HTR-8/SVneo (cell line): ENCODE data around the gene ETV5.
"Not testable (repeated sequence)": the region's sequence is repeated elsewhere in the genome, so short reads cannot be mapped to it uniquely, and the experiment has no call there.

Experiments
- DNase-seq: peaks from one replicate; pipeline ENCODE4 v3.0.0; 2011; ENCODE audit warnings: low spot score, mixed read lengths; ENCODE audit not compliant: insufficient read length
- FAIRE-seq: peaks from 2 replicates; lab custom pipeline; 2011; peaks lifted over from hg19 to GRCh38; lab: Jason Lieb, UNC

Gene ETV5

DNA sequence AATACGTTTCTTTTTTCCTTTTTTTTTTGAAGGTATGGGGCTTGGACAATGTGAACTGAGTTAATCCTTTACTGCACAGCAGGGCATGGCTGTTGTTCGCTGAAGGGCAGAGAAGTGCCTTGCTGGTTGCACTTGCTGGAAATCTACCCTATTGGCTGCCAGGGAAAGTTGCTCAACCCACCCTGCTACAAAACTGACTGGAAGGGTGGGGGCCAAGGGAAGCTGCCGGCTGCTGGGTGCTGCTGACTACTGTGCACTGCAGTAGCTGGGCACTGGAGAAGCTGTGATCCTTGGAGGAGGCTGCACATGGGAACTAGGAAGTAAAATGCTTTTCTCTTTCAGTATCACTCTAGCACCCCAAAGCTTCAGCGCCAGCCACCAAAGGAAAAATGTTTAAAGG, 70.5 kb downstream of the ETV5 start:
- FAIRE-seq: no peak

GRCh38 chr3:186035277-186035676, 73.6 kb downstream of the ETV5 start:
- FAIRE-seq: no peak
- DNase-seq: no peak

More for the DNA sequence above, 70.5 kb downstream of the ETV5 start:
- DNase-seq: no peak

GRCh38 chr3:186032321-186032720, 76.6 kb downstream of the ETV5 start:
- no peak for FAIRE-seq
- no peak for DNase-seq

DNA sequence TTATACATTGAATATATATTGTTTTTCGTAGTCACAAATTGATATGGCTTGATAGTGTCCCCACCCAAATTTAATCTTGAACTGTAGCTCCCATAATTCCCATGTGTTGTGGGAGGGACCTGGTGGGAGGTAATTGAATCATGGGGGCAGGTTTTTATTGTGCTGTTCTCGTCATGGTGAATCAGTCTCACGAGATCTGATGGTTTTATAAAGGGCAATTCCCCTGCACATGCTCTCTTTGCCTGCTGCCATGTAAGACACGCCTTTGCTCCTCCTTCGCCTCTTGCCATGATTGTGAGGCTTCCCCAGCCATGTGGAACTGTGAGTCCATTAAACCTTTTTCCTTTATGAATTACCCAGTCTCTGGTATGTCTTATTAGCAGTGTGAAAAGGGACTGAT, 82.9 kb downstream of the ETV5 start:
- not testable (repeated sequence) for DNase-seq, FAIRE-seq

DNA sequence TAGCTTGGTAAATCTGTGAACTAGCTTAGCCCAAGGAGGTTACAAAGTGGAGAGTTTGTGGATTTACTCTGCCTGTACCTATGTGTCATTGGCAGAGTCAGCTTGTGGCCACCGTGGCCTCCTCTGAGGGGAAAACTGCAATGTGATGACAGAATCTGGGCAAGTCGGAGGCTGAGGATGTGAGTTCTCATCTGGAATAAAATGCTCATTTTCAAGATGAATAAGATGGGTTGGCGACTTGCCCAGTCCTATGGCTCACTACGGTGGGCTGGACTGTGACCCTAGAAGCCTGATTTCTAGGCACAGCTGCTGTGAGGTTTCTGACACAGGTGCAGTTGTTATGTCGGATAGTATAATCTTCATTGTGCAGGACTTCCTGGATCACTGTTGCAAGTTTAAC, 83.7 kb downstream of the ETV5 start:
- FAIRE-seq (no peak), DNase-seq (no peak)

- DNase-seq (no peak), FAIRE-seq (no peak)
Measured at GRCh38 chr3:186024210-186024609, 84.7 kb downstream of the ETV5 start.

GRCh38 chr3:186022931-186023330, 86.0 kb downstream of the ETV5 start:
- no peak for FAIRE-seq
- DNase-seq: no peak

GRCh38 chr3:186021673-186022362, 87.1 kb downstream of the ETV5 start:
- peak; percentile 55 for FAIRE-seq
- peak; percentile 74 for DNase-seq

DNA sequence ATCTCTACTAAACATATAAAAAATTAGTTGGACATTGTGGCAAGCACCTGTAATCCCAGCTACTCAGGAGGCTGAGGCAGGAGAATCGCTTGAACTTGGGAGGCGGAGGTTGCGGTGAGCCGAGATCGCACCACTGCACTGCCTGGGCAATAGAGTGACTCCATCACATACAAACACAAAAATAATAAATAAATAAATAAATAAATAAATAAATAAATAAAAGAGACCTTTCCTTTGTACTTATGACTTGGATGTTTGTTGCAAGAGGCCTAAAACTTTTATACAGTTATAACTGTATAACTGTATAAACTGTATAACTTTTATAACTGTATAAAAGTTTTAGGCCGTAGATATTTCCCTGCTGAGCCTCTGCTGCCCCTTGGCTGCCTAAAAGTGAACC, 87.6 kb downstream of the ETV5 start:
- not testable (repeated sequence) for FAIRE-seq, DNase-seq

GRCh38 chr3:186019288-186019687, 89.6 kb downstream of the ETV5 start:
- DNase-seq, FAIRE-seq: not testable (repeated sequence)

DNA sequence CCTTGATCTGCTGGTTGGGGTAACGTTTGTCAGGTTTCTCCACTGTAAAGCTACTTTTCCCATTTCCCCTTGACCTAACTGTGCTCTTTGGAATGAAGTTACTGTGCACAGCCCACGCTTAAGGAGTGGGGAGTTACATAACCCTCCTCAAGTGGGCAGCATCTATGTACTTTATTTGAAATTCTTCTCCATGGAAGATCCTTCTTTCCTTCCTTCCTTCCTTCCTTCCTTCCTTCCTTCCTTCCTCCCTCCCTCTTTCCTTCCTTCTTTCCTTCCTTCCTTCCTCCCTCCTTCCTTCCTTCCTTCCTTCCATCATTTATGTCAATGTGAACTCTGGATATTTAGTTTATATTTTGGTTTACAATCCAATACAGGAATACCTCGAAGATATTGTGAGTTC, 94.0 kb downstream of the ETV5 start:
- no peak for DNase-seq
- no peak for FAIRE-seq

DNA sequence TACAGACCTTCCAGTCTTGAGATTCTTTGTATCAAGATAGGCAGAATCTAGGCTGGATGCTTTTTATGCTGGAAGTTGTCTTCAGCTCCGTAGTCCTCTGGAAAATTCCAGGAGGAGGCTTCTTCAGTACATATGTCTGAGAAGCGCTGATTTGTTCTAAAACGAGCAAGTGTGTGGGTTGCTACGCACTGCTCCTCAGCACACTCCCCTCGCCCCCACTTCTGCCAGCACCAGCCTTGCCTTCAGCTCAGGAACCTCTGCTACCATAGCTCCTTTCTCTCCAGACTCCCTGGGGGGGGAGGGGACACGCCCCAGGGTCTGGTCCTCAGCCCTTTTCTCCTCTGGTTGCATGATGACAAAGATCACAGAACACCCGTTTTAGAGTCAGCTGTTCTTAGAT, 95.6 kb downstream of the ETV5 start:
- DNase-seq (no peak), FAIRE-seq (no peak)

DNA sequence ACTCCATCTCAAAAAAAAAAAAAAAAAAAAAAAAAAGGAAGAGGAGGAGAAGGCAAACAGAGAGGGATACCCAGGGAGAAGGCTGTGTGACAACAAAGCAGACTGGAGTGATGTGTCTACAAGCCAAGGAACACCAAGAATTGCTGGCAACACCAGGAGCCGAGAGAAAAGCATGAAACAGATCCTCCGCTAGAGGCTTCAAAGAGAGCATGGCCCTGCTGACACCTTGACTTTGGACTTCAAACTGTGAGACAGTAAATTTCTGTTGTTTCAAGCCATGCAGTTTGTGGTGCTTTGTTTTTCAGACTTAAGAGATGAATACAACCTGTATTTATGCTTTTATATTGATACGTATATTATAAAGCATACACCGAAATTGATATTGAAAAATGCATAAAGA, 96.8 kb downstream of the ETV5 start:
- FAIRE-seq (no peak), DNase-seq (no peak)

- DNase-seq (no peak), FAIRE-seq (no peak)
Measured at GRCh38 chr3:186004671-186005070, 104.2 kb downstream of the ETV5 start.

DNA sequence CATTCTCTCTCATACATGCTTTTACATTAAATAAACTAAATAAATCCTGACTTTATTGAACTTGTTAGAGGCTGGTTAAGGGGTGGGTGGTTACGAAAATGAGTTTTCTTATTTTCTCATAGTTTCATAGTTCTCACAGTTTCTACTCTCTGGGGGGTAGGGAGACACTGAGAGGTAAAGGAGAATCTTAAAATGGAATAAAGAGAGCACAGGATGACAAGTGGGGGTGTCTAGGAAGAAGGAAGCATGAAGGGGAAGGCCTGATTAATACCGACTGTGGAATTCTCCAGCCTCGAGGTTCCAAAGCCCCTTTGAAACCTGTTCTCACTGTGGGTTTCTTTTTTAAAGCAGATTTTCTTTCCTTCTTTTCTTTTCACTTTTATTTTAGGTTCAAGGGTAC, 104.7 kb downstream of the ETV5 start:
- no peak for DNase-seq
- FAIRE-seq: no peak

DNA sequence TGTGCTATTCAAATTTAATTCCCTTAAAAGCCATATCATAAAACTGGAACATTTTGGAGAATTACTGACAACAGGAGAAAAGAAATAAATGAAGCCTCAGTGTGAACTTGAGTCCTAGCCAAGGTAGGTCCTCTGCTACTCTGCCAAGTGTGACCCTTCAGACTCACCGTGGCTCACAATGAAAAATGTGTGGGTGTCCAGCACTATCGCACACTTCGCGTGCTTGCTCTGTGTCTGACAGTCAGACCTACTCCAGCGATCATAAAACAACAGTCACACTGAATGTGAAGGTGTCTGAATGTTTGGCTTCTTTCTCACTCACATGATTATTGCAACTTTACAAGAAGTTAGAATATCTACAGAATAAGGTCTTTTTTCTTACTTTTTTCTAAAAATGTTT, 105.3 kb downstream of the ETV5 start:
- DNase-seq (no peak), FAIRE-seq (no peak)

DNA sequence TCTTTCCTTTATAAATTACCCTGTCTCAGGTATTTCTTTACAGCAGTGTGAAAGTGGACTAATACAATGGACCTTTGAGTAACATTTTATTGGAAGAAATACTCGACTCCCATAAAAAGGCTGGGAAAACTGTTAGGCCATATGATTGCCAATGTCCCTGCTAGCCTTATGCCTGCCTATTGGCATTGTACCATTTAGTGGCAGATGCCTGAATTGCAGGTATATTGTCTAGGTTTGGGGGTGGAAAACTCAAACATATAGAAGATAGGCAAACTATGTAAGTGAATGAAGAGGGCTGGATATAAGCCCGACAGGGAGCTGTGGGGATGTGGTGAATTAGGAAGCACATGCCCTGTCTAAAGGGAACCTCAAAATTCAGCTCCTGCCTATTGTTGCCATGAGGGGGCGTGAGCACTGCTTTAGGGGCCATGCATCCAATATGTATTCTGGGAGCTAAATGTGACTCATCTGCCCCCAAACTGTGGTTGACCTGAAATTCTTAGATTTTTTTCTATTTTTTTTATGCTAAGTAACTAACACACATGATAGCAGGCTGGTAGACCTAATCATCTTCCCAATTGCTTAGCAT, 105.9 kb downstream of the ETV5 start:
- no peak for DNase-seq
- peak; percentile 9 for FAIRE-seq

DNA sequence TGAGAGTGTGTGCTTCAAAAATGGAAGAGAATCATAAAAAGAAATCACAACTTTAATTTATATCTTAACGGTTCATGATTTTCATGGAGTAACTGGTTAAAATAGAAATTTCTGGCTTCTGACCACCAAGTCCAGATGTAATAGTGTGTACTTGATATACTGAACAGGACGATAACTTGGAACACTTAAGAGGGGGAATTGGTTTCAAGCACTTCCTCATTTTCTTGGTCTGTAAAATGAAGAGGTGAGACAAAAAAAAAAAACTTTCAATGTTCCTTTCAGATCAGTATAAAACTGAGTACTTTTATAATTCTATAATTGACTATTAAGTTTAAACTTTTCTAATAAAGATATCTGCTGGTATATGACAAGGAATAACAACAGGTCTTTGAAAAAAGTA, 107.0 kb downstream of the ETV5 start:
- FAIRE-seq: no peak
- no peak for DNase-seq

GRCh38 chr3:185999221-185999620, 109.7 kb downstream of the ETV5 start:
- FAIRE-seq: no peak
- no peak for DNase-seq

GRCh38 chr3:185998136-185998535, 110.8 kb downstream of the ETV5 start:
- no peak for FAIRE-seq
- no peak for DNase-seq

- DNase-seq: no peak
- FAIRE-seq: no peak
Measured at GRCh38 chr3:185997130-185997529, 111.8 kb downstream of the ETV5 start.
